OCI-LY3 (cell line): Measurements from ENCODE around the gene TLDC2.
"Not testable (repeated sequence)": the region's sequence is repeated elsewhere in the genome, so short reads cannot be mapped to it uniquely, and the experiment has no call there.

Source experiments
- H2AFZ ChIP-seq: fragments of 200-600, 300-600 bp; shearing (Covaris generic); 2 replicates; pipeline ENCODE4 v1.6.0; 2014; ENCODE audit warnings: antibody characterized with exemption, low read depth, low read length
- H3K27ac ChIP-seq: fragments of 200-600, 300-600 bp; sonication (generic); 2 replicates; pipeline ENCODE4 v1.5.1; 2014; ENCODE audit warnings: mild to moderate bottlenecking, low read length, moderate library complexity, mixed read lengths
- H3K27me3 ChIP-seq: fragments of 200-600, 300-600 bp; sonication (generic); 2 replicates; pipeline ENCODE4 v1.6.1; 2014; ENCODE audit warnings: low read depth, low read length, mixed read lengths
- H3K36me3 ChIP-seq: fragments of 200-600, 300-600 bp; sonication (generic); replicated peaks from 2 replicates; pipeline ENCODE3; 2014; ENCODE audit warnings: low read depth, low read length, mixed read lengths
- H3K4me1 ChIP-seq: fragments of 300-600, 200-600 bp; sonication (generic); 2 replicates; pipeline ENCODE4 v1.6.1; 2014; ENCODE audit warnings: low read length, mixed read lengths
- H3K4me2 ChIP-seq: fragments of 200-600, 300-600 bp; sonication (generic); 2 replicates; pipeline ENCODE4 v1.6.1; 2014; ENCODE audit warnings: low read length, mixed read lengths
- H3K4me3 ChIP-seq: fragments of 300-600, 200-600 bp; sonication (generic); 2 replicates; pipeline ENCODE4 v1.5.1; 2014; ENCODE audit warnings: antibody characterized with exemption, mild to moderate bottlenecking, low read length, moderate library complexity
- H3K79me2 ChIP-seq: fragments of 300-600, 200-600 bp; shearing (Covaris generic); 2 replicates; pipeline ENCODE4 v1.6.1; 2014; ENCODE audit warnings: mild to moderate bottlenecking, low read length, mixed read lengths
- H3K9ac ChIP-seq: fragments of 300-600, 200-600 bp; shearing (Covaris generic); 2 replicates; pipeline ENCODE4 v1.6.0; 2014; ENCODE audit warnings: mild to moderate bottlenecking, low read length, moderate library complexity
- H3K9me3 ChIP-seq: fragments of 200-600, 300-600 bp; shearing (Covaris generic); 2 replicates; pipeline ENCODE4 v1.6.1; 2014; ENCODE audit warnings: low read length, mixed read lengths; ENCODE audit not compliant: insufficient read depth
- H4K20me1 ChIP-seq: fragments of 200-600, 300-600 bp; sonication (generic); 2 replicates; pipeline ENCODE4 v1.6.1; 2016; ENCODE audit warnings: low read length, mixed read lengths; ENCODE audit not compliant: insufficient read depth
- CTCF ChIP-seq: fragments of 200-600, 300-600 bp; sonication (generic); IDR thresholded peaks from 2 replicates; pipeline ENCODE4 v1.5.1; 2014; ENCODE audit warnings: antibody characterized with exemption, low read length, low read depth
- EZH2phosphoT487 ChIP-seq: fragments of 200-600 bp; shearing (Covaris generic); IDR thresholded peaks from 2 replicates; pipeline ENCODE4 v1.6.1; 2018; ENCODE audit warnings: antibody characterized with exemption, mixed run types, low read depth

Gene TLDC2

GRCh38 chr20:36904690-36905089, 28.8 kb downstream of the TLDC2 start:
- Histone ChIP-seq H3K36me3 (peaks cover 2% of the 10 kb centered on the region), H3K9ac (no peak overlapping the region), H3K4me3 (no peak overlapping the region), H3K79me2 (no peaks in the 10 kb centered on the region), H3K4me2 (no peak overlapping the region), H3K4me1 (no peaks in the 10 kb centered on the region), H4K20me1 (no peaks in the 10 kb centered on the region), H3K9me3 (no peaks in the 10 kb centered on the region), H3K27ac (no peak overlapping the region), H2AFZ (no peak overlapping the region), H3K27me3 (no peaks in the 10 kb centered on the region)
- TF ChIP-seq EZH2phosphoT487 = no peak
- TF ChIP-seq CTCF = no peak

GRCh38 chr20:36905566-36905965, 29.6 kb downstream of the TLDC2 start:
- H3K4me2 ChIP-seq, H3K27me3 ChIP-seq, H3K9me3 ChIP-seq, H3K79me2 ChIP-seq, H3K36me3 ChIP-seq, H3K9ac ChIP-seq, H2AFZ ChIP-seq, H3K4me3 ChIP-seq, H3K27ac ChIP-seq, H3K4me1 ChIP-seq, H4K20me1 ChIP-seq: not testable (repeated sequence)

GRCh38 chr20:36906086-36906485, 30.1 kb downstream of the TLDC2 start:
- not testable (repeated sequence) for H3K27ac ChIP-seq, H3K36me3 ChIP-seq, H3K4me2 ChIP-seq, H3K9ac ChIP-seq, H3K4me1 ChIP-seq, H2AFZ ChIP-seq, H3K4me3 ChIP-seq, H4K20me1 ChIP-seq, H3K79me2 ChIP-seq, H3K9me3 ChIP-seq, H3K27me3 ChIP-seq

GRCh38 chr20:36908603-36909002, 32.7 kb downstream of the TLDC2 start:
- H3K27me3 ChIP-seq = no peaks in the 10 kb centered on the region
- no peak overlapping the region for H2AFZ ChIP-seq
- no peaks in the 10 kb centered on the region for H3K9me3 ChIP-seq
- H3K27ac ChIP-seq = no peak overlapping the region
- no peak overlapping the region for H3K9ac ChIP-seq
- H3K4me3 ChIP-seq = no peak overlapping the region
- no peaks in the 10 kb centered on the region for H3K79me2 ChIP-seq
- H4K20me1 ChIP-seq = no peaks in the 10 kb centered on the region
- peaks cover 3% of the 10 kb centered on the region for H3K36me3 ChIP-seq
- TF ChIP-seq CTCF (no peak), EZH2phosphoT487 (no peak)
- H3K4me1 ChIP-seq = no peaks in the 10 kb centered on the region
- H3K4me2 ChIP-seq = no peak overlapping the region

- no peak overlapping the region for H3K27ac ChIP-seq
- H3K9ac ChIP-seq = no peak overlapping the region
- H3K4me3 ChIP-seq = no peak overlapping the region
- H3K36me3 ChIP-seq = peaks cover 11% of the 10 kb centered on the region
- H3K4me1 ChIP-seq = no peaks in the 10 kb centered on the region
- TF ChIP-seq CTCF (no peak), EZH2phosphoT487 (no peak)
- no peak overlapping the region for H3K4me2 ChIP-seq
- no peaks in the 10 kb centered on the region for H4K20me1 ChIP-seq
- H3K27me3 ChIP-seq = no peaks in the 10 kb centered on the region
- H2AFZ ChIP-seq = no peak overlapping the region
- H3K79me2 ChIP-seq = no peaks in the 10 kb centered on the region
- H3K9me3 ChIP-seq = no peaks in the 10 kb centered on the region
Measured at GRCh38 chr20:36916199-36916598, 40.3 kb downstream of the TLDC2 start.
